HS-5 (cell line): ENCODE data around the gene ASIC5.
"Not testable (repeated sequence)": the region's sequence is repeated elsewhere in the genome, so short reads cannot be mapped to it uniquely, and the experiment has no call there.

ENCODE experiments used
- DNase-seq: peaks from one replicate; pipeline ENCODE4 v3.0.0-alpha.2; 2012; ENCODE audit warnings: low read depth

Gene ASIC5

DNA sequence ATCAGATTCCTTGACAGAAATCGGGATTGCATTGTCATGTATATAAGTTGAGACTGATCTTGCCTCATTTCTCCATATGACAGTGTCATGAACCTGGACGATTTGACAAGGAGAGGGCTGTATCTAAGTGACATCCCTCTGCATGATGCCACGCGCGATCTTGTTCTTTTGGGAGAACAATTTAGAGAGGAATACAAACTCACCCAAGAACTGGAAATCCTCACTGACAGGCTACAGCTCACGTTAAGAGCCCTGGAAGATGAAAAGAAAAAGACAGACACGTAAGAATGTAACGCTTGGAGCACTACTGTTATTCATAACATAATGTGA is 66.3 kb downstream of the ASIC5 start:
- DNase-seq, result no peak

DNA sequence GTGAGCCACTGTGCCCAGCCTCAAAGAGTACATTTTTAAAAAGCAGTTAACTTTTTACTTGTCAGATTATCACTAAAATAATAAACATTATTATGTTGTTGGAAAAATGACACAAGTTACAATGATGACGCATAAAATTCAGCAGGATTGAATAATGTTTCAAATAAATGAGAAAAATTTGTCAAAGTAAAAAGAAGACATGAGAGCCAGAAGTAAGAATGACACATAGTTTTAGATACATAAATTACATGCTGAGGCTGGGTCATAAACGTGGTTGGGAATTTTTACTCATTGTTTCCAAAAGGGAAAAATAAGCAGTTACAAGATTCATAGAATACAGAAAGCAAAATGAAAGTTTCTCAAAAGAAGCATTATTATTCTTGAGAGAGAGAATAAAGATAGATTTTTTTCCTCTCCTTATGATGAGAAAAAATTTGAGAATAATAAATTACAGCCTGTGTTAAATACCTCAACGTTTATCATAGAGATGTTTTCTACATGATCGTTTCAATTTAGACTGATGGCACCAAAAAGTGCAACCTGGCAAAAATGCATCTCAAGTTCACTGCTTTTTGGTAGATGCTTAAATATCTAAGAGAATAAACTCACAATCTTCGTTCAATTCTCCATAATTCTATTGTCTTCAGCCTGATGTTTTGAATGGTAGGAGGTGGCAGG is 66.8 kb downstream of the ASIC5 start:
- DNase-seq, result no peak

DNA sequence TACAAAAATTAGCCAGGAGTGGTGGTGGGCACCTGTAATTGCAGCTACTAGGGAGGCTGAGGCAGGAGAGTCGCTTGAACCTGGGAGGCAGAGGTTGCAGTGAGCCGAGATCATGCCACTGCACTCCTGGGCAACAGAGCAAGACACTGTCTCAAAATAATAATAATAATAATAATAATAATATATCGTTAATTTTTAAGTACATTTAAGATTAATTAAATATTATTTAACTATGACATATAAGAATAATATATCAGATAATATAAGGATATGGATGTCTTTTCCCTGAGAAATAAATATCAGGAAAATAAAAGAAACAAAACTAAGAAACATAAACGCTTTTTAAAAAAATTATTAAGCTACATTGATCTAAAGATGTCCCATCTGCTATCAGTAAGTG is 68.5 kb downstream of the ASIC5 start:
- not testable (repeated sequence) for DNase-seq

DNA sequence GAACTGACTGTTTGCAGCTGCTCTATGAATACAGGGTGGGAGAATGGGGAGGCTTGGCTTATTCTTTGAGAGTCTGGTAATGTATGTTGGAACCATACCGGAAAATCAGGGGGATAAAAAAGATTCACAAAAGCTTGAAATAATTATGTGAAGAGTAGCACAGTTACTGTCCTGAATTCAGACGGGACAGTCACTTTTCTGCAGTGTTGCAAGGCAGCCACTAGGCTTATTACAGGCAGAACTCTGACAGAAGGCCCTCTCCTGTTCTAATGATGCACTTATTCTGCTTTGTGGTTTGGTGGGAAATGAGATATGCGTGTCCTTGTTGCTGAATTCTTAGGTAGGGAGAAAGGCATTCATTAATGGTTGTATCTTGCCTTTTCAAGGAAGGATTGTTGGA is 70.1 kb downstream of the ASIC5 start:
- no peak for DNase-seq

DNA sequence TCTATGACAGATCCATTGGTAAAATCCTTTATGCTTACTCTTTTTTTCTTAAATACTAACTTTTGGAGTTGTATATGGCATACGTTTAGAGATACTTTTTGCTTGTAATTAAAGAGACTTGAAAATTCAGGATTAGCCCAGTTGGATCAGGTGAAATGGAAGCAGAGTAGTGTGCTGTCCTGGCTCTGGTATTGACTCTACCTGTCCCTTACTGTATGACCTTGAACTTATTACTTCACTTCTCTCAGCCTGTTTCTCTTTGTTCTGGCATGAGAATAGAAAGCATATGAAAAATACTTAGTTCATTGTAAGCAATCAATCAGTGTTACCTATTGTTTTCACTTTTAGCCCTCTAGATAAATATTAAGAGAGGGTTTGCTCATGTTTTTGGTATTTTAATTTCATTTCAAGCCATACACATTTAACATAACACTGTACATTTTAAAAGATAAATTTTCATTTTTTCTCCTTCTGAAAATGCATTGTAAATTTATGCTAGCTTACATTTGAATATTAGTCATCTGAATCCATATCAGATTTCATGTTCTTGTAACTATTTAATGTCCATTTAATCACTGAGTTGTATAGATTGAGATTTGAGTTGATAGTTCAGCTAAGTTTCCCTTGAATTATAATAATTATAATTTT is 71.4 kb downstream of the ASIC5 start:
- no peak for DNase-seq

DNA sequence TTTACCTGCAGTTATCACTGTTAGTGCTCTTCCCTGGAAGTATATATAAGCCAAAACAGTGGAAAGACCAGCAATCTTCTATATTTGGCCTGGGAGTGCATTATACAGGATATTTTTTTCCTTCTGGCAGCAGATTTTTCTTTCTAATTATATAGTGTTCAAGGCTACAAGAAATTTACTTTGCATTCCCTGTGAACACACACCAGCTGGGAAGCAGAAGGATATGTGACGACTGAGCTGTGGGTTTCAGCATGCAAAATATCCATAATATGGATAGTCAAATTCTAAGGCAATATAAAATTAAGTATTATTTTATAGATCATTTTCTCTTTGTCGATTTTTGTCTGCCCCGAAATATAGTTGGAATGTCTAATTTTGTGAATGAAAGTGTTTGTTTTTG is 76.1 kb downstream of the ASIC5 start:
- no peak for DNase-seq

DNA sequence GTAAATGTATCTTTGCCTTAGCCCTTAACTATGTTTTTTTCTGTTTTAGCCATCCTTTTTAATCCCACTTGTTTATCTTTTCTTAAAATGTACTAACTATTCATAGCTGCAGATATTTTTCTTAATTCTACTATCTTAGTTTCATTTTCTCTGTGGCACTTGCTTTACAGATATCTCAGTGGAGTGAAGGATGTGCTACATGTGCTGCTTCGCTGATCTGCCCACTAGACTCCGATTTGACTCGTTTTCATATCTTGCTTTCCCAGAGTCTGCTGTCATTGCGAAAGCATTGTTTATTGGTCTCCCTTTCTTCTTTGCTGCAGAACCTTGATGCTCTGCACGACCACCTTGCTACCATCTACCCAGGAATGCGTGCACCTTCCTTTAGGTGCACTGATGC is 76.7 kb downstream of the ASIC5 start:
- no peak for DNase-seq

DNA sequence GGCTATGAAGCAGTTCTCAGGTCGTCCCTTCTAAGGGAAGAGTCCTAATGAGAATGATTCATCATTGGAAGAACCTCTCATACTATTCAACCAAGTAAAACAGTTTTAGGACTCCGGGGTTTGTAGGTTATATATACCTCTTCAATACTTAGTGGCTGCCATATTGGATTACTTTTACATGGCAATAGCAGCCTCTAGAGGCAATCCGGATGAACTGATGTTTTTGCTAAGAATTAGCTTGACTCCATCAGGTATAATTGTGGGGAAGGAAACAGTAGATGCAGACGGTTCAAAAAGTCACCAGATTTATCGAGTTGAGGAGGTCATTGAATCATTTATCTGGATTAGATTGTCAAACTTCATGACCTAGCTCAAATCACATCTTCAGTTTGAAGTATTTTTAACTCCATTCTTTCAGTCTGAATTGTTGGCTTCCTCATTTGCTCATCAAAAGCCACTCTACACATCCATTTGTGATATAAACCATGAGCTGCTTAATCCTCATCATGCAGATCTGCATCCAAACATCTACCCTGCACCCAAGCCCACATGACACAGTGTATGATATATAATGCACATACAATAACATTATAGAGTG is 78.9 kb downstream of the ASIC5 start:
- DNase-seq, result peak; percentile 26

DNA sequence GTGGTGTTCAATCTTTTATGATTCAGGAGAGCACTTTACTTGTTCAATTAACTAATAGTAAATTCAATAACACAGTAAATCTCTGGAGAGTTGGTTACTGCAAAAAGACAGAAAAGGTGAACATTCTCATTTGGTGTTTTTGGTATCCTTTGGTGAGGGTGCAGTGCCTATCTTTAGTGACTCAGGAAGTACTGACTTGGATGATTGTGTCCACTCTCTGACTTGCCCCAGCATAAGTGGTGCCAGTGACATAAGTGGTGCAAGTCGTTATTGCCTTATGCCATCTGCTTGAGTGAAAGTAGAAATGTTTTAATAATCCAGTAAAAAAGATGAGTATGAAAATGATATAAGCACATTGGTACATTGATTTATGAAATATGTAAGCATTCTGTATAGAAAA is 80.2 kb downstream of the ASIC5 start:
- no peak for DNase-seq

DNA sequence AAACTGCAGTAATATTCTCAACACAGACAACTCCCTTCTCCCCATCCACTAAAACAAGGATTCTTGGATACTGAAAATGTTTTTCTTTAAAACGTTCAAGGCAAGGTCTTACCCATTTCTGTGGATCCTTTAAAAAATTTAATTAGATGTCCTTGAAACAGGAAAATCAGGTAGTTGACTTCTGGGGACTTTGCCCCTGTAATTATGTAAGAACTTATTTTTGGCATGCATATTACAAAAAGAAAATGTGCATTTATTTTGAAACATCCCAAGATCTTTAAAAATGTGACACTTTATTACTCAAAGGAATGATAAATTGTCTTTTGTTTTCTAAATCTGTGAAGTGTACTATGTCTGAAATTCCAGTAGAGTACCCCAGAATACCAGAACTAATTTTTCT is 81.4 kb downstream of the ASIC5 start:
- no peak for DNase-seq

DNA sequence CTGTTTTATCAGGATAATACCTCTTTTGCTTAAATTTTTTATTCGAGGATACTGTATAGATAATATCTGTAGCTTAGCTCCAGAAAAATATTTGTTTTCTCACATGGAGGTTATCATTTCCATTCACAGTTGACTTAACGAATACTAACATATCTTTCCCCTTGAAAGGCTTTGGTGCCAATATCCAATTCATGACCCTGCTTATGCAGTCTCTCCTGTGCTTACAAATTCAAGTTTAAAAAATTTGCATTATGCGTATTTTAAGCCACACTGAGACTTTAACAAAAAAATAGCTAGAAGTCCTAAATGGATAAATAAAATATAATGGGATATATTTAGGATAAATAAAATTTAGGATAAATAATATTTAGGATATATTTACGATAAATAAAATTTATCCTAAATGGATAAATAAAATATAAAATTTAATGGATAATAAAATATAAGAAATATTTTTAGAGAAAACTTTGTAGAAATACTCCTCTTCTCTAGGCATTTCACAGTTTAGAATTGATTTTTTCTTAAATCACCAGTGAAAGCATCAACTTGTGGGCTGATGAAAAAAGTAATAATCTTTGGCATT is 84.7 kb downstream of the ASIC5 start:
- DNase-seq, result no peak

DNA sequence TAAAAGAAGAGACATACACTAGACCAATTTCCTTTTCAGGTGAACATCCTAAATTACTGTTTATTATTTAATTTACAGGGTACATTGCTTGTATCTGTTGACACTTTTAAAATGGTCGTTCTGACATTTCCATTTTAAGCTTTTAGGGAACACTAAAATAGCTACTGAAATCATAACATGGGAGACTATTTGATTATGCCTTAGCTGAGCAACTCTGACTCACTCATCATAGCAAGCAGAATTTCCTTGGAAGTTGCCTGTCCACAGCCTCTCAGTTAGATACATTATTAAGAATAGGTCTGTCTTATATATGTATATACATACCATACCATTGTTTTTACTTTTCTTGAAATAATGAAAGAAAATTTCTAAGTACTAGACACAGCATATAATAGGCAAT is 85.3 kb downstream of the ASIC5 start:
- no peak for DNase-seq
